ENCODE results near the gene TMEM45A.
"Not testable (repeated sequence)": the region's sequence is repeated elsewhere in the genome, so short reads cannot be mapped to it uniquely, and the experiment has no call there.

The TMEM45A gene

DNA sequence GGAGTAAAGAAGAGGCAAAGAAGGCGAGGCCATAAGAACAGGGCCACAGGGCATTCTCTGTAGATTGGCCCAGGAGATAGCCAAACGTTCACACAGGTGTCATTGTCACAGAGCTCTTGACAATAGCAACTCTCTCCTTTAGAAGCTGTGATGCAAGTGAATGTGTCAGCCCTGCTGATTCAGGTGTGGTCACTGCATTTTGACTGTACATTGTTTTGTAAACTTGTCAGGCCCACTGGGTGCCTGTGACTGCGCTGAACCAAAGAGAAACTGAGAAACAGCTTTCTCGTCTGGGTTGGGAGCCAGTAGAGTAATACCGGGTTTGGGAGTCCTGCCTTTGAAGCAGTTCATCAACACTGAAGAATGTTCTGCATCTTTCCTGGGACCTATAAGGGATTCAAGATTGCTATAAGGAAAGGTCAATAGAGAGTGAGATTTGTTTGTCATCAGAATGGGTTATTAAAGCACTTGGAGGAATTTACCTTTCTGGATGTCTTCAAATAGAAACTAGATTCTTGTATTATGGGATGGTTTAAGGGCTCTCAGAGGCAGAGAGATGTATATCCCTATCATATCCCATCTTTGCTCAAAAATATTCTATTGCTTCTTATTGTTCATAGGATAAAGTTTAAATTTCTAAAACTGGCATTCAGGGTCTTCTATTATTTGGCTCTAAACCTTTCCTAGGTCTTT lies 45.4 kb downstream of the TMEM45A start:
- DNase-seq: no peak

DNA sequence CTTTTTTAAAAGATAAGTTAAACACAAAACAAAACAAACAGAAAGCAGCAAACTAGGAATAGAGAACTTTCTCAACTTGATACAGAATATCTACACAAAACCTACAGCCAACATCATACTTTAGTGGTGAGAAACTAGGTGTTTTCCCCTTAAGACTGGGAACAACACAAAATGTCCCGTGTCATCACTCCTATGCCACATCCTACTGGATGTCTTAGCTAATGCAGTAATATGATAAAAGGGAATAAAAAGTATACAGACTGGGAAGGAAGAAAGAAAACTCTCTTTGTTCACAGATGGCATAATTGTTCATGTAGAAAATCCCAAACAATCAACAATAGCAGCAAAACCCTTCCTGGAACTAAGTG lies 45.9 kb downstream of the TMEM45A start:
- no peak for DNase-seq

DNA sequence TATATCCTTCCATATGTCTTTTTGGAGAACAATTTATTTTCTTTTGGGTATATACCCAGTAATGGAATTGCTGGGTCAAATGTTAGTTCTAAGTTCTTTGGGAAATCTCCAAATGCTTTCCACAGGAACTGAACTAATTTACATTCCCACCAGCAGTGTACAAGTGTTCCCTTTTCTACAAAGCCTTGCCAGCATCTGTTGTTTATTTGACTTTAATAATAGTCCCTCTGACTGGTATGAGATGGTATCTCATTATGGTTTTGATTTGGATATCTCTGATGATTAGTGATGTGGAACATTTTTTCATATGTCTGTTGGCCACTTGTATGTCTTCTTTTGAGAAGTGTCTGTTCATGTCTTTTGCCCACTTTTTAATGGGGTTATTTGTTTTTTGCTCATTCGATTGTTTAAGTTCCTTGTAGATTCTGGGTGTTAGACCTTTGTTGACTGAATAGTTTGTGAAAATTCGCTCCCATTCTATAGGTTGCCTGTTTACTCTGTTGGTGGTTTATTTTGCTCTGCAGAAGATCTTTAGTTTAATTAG lies 48.4 kb downstream of the TMEM45A start:
- peak; percentile 12 for DNase-seq

DNA sequence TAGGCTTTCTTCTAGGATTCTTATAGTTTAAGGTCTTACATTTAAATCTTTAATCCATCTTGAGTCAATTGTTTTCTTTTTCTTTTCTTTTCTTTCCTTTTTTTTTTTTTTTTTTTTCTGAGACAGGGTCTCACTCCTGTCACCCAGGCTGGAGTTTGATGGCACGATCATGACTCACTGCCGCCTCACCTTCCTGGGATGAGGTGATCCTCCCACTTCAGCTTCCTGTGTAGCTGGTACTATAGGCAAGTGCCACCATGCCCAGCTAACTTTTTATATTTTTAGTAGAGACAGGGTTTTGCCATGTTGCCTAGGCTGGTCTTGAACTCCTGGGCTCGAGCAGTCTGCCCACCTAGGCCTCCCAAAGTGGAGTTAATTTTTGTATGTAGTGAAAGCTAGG lies 49.0 kb downstream of the TMEM45A start:
- not testable (repeated sequence) for DNase-seq

DNA sequence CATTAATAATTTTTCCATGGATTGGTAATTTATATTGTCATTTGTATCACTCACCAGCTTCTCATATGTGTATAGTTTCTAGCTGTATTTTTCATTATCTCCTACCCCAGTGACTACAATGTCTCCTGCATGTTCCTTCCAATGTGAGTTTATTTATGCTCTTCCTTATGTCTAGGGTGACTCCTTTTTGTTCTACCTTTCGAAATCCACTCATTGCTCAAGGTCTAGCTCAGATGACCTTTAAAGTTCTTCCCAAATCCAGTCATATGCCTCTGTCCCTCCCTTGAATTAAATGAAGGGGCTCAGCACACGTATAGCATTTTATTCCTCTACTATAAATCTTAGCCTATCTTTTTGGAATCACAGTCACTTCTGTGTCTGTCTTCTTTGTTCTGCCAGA lies 53.0 kb downstream of the TMEM45A start:
- DNase-seq: no peak

DNA sequence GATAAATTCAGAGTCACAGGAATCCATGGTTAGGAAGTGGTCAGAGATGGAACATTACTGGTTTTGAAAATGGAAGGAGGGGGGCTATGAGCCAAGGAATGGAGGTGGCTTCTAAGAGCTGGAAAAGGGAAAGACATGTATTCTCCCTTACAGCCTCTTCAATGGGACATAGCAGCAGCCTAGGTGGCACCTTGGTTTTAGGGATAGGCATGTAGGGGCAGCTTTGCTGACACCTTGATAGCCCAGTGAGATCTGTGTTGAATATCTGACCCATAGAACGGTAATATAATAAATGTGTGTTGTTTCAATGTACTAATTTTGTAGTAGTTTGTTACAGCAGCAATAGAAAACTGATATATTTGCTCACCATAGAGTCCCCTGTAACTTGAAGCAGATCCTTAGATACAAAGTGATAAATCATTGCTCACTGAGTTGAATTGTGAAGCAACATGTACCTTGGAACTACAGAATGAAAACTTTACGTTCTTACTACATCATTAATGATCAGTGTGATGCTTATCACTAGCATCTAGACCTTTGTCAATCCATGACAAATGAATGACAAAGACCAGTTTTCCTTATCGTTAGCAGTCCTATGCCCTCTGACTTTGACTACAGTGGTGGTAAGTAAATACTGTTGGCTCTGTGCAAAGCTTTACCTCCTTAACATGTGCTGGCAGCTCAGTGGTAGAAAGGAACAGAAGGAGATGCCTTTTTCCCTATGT lies 53.8 kb downstream of the TMEM45A start:
- DNase-seq: no peak

DNA sequence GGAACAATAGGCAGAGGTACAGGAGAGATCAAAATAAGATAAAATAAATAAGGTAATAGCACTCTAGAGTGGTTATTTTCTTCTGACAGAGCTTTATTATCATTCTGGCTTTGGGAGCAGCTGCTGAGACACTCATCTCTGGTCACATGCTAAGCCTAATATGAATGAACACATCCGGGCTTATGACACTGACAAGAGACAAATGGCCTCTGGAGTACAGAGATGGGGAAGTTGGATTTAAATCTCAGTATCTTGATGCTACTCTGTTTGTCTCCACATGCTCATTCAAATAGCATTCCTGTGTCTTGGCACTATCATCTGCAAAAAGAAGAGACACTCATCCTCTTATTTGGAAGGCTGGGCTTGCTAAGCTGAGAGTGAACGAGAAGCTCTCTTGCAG lies 55.6 kb downstream of the TMEM45A start:
- no peak for DNase-seq

DNA sequence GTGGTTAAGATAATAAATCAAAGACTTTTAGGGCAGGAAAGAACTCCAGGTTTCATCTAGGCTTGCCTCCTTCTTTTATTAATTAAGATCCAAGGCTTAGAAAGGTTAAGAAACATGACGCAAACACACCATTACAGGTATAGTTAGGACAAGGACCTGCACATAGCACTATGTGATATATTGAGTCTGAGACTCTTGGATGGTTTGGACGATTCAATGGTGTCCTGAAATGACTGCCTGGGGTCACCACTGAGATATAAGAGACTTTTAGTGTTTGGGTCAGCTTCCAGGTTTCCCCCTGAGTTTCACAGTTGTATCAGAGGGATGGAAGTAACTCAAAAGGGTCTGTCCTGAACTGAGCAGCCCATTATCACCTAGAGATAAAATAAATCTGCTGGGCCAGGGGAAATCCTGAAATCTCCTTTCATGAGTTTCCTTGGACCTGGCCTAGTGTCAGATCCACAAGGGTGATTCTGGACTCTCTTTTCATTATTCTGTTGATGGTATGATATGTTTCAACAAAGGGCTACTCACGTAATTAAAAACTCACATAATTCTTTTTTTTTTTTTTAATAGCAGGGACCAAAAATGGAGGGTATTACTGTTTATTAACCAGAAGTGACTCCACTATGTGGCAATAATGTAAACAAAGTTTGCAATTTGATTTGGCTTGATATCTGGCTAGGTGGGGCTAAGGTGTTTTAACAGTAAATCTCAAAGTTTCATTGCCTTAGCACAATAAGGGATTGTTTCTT lies 61.4 kb downstream of the TMEM45A start:
- no peak for DNase-seq

DNA sequence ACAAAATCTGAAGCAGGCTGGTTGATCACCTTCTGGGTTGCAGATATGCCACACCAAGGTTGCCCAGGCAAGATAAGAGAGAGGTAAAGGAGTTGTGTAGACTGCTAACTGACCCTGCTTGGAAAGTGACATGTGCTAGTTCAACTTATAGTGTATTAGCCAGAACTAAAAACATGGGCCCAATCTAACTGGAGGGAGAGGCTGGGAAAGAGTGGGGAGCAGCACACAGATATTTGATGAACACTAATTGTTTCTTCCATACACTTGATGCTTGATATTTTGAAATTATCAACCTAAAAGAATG lies 61.9 kb downstream of the TMEM45A start:
- no peak for DNase-seq

DNA sequence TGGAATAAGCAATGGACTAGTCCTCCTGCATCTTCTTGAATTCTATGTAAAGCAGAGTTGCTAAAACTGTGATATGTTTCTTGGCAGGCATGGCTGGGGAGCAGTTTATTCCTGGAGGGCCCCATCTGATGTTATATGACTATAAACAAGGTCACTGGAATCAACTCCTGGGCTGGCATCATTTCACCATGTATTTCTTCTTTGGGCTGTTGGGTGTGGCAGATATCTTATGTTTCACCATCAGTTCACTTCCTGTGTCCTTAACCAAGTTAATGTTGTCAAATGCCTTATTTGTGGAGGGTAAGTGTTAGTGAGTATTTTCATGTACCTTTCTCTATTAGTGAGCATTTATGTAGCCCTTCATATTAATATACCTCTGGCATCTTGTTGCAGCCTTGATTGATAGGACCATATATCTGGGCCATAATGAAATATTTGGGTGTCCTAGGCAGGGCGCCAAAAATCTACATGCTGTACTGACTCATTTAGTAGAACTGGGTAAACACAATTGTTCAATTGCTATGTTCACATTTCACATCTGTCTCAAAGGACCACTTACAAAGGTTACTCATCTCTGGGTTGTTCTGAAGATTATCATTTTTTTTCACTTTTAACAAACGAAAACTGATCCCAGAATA lies 64.4 kb downstream of the TMEM45A start:
- DNase-seq: no peak

DNA sequence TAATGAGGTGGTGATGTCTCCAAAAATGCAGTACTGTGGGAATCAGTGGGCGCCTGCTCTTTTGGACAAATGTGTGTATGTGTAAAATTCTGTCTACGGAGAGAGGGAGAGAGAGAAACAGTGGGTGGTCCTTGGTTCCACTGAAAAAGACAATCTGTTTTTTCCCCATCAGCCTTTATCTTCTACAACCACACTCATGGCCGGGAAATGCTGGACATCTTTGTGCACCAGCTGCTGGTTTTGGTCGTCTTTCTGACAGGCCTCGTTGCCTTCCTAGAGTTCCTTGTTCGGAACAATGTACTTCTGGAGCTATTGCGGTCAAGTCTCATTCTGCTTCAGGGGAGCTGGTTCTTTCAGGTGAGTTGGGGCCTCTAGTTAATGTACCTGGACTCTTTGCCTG lies 65.8 kb downstream of the TMEM45A start:
- no peak for DNase-seq

DNA sequence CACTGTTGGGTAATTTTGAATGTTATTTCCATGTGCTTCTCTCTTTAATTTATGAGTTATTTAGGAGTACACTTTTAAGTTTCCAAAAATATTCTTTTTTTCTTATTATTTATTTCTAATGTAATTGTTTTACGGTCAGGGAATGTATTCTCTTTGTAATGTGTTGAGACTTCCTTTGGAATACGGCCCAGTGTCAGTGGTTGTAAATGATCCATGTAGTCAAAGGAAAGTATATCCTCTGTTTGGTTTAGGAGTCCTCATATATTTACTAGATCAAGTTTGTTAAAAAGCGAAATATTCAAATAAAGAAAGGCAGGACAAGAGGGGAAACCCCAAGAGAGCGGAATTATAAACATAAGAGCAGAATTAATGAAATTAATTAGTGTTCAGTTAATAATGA lies 68.0 kb downstream of the TMEM45A start:
- DNase-seq: no peak

DNA sequence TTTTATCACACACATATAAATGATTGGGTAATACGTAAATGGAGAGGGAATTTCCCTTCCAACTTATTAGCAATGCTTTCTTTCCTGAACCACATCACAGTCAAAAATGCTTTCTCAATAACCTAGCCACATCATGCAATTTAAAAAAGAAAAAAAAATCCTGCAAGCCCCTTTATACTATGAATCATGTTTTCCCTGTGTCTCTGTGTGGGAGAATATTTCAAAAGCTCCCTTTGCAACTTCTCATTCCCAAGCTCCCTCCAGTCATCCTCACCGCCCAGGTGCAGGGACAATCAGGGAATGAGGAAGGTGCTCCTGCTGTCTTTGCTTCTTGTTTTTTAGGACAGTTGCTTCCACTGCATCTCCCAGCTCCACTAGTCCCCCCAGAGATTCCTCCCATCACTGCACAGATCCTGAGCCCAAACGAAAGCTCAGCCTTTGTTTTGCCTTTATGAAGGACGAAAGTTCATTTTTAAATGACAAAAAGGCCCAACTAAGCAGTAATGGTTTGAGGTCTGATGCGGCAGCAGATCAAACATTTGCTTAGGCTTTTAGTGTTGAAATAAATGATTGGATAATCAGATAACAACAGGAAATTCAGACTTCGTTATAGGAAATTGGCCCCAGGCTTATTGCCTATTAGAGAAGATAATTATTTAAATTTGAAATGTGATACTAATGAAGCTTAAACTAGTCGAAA lies 69.2 kb downstream of the TMEM45A start:
- DNase-seq: no peak

DNA sequence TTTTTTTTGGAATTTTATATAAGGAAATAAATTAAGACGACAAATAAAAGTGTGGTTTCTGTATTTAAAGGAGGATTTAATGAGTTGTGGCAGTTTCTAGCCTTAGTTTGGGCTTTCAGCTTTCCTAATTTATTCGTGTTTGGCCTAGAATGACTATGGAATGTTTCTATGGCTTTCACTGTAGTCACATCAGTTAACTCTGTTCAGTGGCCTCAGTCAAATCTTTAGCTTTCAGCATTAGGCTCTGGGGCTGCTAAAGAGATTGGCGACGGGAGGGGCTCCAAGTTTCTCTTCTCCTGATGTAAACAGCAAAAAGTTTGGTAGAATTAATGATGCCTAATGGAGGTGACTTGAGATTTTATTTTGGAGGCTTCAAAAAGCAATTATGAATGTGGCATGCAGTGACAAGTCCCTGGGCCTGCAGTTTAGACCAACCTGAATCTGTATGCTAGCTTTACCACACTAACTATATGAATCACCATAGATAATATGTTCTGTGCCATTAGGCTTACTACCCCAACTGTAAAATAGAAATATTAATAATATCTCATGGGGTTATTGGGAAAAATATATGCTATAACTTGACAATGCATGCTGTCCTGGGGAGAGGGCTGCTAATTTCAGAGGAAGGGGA lies 69.9 kb downstream of the TMEM45A start:
- no peak for DNase-seq

DNA sequence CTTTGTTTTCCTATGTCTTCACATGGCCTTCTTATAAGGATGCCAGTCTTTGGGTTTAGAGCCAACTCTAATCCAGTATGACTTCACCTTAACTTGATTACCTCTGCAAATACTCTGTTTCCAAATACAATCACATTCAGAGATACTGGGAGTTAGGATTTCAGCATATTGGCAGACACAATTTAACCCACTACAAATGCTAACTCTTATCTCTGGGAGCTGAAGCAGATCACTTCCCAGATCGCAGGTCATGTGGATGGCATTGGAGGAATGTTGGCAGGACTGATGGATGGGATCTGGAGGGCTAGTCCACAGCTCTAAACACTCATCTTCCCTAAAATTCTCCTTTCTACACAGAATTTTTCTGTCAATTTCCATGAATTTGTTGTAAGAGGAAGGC lies 70.8 kb downstream of the TMEM45A start:
- no peak for DNase-seq

DNA sequence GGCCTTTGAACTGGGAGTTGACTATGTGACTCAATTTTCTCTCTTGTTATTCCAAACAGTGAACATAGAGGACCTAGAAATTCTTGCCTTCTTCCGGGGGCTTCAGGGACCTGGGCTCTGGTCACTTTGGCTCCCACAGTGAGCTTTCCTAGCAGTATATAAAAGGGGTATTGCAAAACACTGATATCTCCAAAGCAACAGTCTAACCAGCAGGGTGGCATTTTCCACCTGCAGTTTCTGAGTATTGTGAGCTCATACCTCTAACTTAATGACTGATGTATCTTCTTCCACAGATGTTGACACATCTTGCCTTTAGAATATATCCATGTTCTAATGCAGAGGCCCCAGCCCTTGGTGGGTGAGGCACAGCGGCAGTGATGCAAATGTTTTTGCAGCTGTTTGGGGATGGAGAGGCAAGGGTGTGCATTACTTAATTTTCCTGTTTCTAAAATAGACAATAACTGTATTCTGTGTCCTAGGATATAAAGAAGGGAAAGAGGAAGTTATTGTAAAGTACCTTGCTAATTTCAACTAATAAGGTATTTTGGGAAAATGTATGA lies 71.3 kb downstream of the TMEM45A start:
- DNase-seq: no peak

DNA sequence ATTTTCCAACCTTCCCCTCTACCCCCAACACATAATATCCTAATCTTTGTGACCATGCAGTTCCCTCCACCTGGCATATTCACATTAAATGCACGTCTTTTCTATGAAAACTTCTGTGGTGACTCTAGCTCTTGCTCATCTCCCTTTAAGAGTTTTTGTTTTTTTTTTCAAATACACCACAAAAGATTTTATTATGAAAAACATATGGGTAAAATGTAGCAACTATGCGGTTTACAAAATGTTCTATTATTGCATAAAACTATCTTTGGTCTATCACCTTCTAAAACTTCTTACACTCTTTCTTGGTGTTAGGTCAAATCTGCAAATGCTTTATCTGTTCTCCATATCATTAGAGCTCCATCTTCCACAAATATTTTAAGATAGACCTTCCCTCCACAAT lies 78.4 kb downstream of the TMEM45A start:
- DNase-seq: no peak

DNA sequence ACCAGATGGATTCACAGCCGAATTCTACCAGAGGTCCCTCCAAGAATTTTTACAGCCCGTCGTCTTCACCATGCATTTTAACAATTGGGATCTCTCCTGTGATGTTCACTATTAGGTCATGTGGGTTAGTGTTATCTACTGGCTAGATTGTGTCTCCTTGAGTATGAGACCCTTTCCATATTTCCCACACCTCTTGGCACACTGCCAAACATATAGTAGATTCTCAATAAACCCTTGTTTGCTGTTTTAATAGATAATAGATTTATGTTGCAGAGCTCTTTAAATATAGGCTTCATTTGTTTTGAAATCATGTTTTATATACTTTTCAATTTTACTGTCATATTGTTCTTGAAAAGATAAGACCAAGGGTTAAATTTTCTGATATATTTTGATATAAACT lies 82.1 kb downstream of the TMEM45A start:
- no peak for DNase-seq

DNA sequence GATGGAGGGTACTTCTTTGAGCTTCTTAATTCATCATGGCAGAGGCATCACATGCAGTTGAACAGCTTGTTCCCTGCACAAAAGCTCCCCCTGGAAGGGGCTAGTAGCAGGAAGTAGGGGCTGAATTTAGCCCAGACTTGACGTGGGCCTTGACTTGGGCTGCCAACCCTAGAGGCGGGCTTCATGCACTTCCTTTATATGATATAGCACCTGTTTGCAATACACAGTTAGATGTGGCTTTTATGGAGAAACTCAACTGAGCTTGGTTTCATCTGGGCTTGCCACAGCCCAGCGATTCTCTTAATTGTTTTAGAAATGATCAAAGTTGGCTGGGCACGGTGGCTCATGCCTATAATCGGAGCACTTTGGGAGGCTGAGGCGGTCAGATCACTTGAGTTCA lies 83.3 kb downstream of the TMEM45A start:
- DNase-seq: no peak

DNA sequence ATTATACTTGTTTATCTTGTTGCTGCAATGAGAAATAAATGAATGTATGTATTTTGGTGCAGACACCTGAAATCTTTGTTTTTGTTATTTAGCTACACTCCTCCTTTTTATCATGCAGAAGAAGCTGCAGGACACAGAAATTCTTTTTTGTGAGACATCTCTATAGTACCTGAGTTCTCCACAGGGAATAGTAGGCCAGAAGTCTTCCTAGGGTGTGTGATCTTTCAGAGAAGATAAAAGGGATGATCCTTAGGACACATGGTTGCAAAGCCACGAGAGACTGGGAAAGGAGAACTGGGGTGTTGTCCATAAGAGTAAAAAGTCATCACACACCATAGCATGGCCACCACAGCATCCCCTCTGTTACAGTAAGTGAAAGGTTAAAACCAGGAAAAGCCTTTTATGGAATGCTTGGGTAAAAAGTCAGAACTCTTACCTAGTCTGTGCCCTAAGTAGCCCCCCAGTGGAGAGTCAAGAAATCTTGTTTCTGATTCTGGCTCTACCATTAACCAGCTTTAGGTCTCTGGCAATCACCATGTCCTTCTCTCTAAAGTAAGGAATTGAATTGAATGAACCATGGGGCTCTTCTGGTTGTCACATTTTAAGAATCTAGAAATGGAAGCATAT lies 85.1 kb downstream of the TMEM45A start:
- DNase-seq: no peak

DNA sequence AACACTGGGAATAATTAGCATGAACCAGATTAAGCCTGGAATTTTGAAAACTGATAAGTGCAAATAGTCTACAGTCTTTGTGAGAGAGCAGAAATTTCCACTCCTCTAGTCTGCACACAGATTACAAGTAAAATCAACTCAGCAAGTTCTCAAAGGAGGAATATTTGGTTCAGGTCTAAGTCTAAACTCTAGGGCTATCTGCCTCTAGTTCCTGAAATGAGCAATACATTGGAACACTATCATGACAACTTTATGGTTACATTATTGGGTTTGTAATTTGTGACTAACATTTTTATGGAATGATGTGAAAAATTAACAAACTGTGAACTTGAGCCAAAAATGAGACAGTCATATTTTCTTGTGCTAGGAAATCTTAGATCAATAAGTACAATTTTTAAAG lies 86.2 kb downstream of the TMEM45A start:
- no peak for DNase-seq

DNA sequence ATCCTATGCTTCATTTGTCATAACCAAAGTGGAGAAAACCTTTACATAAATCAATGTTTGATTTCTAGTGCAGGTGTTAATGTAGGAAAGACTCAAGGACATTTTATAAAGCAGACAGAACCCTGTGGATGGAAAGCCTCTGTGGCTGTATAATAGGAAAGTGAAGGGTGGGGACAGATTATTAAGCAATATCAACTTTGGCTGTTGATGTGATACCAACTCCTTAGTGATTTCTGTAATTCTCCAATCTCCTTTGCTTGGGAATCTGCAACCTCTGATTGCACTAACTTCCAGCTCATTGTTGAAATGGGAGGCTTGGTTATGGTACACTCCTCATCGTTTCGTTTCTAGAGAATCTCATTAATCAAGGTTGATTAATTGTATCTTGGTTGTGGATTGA lies 87.7 kb downstream of the TMEM45A start:
- no peak for DNase-seq

All from NCI-H526 treated with DMSO at 0.1 percent for 48 hours (cell line).